Common myeloid progenitor, CD34-positive (primary cell): ENCODE measurements around the gene SUMO3.

Experiments
- CTCF ChIA-PET: fragments of 350-600 bp; sonication (Branson Sonifier 250); formaldehyde crosslinking; loops from one replicate; lab custom pipeline; 2021; ENCODE audit warnings: antibody characterized with exemption; lab: Charles Lee
- POLR2A ChIA-PET: fragments of 350-600 bp; sonication (Branson Sonifier 250); formaldehyde crosslinking; loops from one replicate; lab custom pipeline; 2021; ENCODE audit warnings: antibody characterized with exemption; lab: Charles Lee
- DNase-seq, 3 donors: peaks; one replicate each; pipeline versions ENCODE4 v3.0.0 to v3.0.0-alpha.2; 2013
- H3K27ac ChIP-seq, 2 experiments: 1 replicate in 1 of 2; 2 replicates in 1 of 2; pipeline ENCODE4 v1.7.0; 2013; ENCODE audit warnings: inconsistent platforms in 2 of 2, low read length in 2 of 2, mild to moderate bottlenecking in 2 of 2, low read depth in 1 of 2, moderate library complexity in 1 of 2; ENCODE audit not compliant: severe bottlenecking in 2 of 2, insufficient read depth in 1 of 2, poor library complexity in 1 of 2
- H3K27me3 ChIP-seq, 5 experiments: replicated peaks in 2 of 5; 1 replicate in 3 of 5; 2 replicates in 2 of 5; pipeline versions ENCODE4 v1.6.1 to v1.7.0; 2013; ENCODE audit warnings: low read length in 4 of 5, mild to moderate bottlenecking in 2 of 5, moderate library complexity in 2 of 5, inconsistent platforms in 1 of 5; ENCODE audit not compliant: insufficient read depth in 5 of 5, control insufficient read depth in 4 of 5
- H3K36me3 ChIP-seq, 4 experiments: 1 replicate in 2 of 4; 2 replicates in 2 of 4; pipeline versions ENCODE4 v1.6.1 to v1.7.0; 2013; ENCODE audit warnings: low read length in 3 of 4, control low read depth in 1 of 4, mild to moderate bottlenecking in 1 of 4; ENCODE audit not compliant: control insufficient read depth in 4 of 4, insufficient read depth in 4 of 4
- H3K4me1 ChIP-seq, 4 experiments: 1 replicate in 3 of 4; 2 replicates in 1 of 4; pipeline versions ENCODE4 v1.6.1 to v1.7.1; 2013; ENCODE audit warnings: low read length in 3 of 4, mild to moderate bottlenecking in 3 of 4, control low read depth in 1 of 4, inconsistent platforms in 1 of 4, moderate library complexity in 1 of 4; ENCODE audit not compliant: control insufficient read depth in 4 of 4, insufficient read depth in 4 of 4; ENCODE audit errors: control extremely low read depth in 1 of 4
- H3K4me3 ChIP-seq, 7 experiments: 1 replicate in 4 of 7; 2 replicates in 3 of 7; pipeline versions ENCODE4 v1.5.1 to v1.7.0; 2013; ENCODE audit warnings: mild to moderate bottlenecking in 7 of 7, low read length in 6 of 7, moderate library complexity in 6 of 7, inconsistent platforms in 2 of 7, low read depth in 2 of 7, control low read depth in 1 of 7; ENCODE audit not compliant: insufficient read depth in 4 of 7, control insufficient read depth in 1 of 7; ENCODE audit errors: extremely low read depth in 1 of 7
- H3K9me3 ChIP-seq, 5 experiments: 1 replicate in 4 of 5; 2 replicates in 1 of 5; pipeline versions ENCODE4 v1.6.1 to v1.7.1; 2013; ENCODE audit warnings: low read length in 4 of 5, mild to moderate bottlenecking in 2 of 5, inconsistent platforms in 1 of 5, low read depth in 1 of 5, moderate library complexity in 1 of 5; ENCODE audit not compliant: control insufficient read depth in 4 of 5, insufficient read depth in 2 of 5; ENCODE audit errors: control extremely low read depth in 1 of 5
- WGBS: methylation state at CpG from one replicate; pipeline ENCODE4 v1.1.5; 2013; ENCODE audit not compliant: insufficient coverage; 5-methylcytosine and 5-hydroxymethylcytosine counted together

Gene SUMO3

DNA sequence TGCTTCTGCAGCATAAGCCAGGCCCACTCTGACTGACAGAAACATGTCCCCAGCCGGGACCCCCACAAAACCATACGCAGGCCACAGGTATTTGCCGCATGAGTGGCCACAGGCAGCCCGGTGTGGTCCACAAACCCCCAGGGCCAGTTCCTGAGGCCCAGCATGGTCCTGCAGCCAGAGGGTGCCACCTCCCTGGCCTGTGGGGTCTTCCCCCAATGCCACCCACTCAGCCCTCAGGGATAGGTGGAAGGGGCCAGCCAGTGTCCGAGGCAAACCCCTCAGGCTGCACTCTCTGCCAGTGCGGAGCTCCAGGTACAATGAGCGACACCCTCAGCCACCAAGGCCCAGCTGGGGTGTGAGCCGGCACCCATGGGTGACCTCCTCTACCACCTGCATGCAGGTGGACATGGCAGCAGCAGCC, 59.7 kb downstream of the SUMO3 start:
- Histone ChIP-seq H3K4me1 (no peaks in the 10 kb centered on the region), H3K4me3 (no peak overlapping the region), H3K27ac (no peak overlapping the region), H3K36me3 (no peaks in the 10 kb centered on the region), H3K27me3 (peaks cover 0 to 2% (median 0%) of the 10 kb centered on the region in 5 experiments), H3K9me3 (peaks cover 0 to 7% (median 0%) of the 10 kb centered on the region in 5 experiments)
- WGBS = 96% methylated on average over 8 of the region's 8 CpGs
- no peak for DNase-seq
- POLR2A ChIA-PET = no interaction called here
- CTCF ChIA-PET = no interaction called here

DNA sequence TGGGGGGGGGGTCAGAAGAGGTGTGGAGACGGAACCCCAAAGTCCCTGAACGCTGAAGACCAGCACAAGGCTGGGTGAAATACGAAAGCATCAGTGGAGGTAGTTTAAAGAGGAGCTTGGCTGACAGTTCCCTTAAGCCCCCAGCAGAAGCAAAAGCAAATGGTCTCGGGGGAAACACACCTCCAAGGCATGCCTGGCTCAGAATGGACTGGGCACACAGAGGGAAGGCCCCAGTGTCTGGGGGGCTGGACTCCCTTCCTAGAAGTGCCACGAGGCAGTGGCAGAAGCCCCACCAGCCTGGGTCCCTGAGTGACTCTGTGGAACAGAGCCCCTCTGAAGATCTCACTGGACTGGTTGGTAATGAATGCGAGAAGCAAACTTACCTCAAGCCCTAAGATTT, 60.1 kb downstream of the SUMO3 start:
- Histone ChIP-seq H3K27ac (no peak overlapping the region), H3K27me3 (peaks cover 0 to 2% (median 0%) of the 10 kb centered on the region in 5 experiments), H3K9me3 (peaks cover 0 to 7% (median 0%) of the 10 kb centered on the region in 5 experiments), H3K36me3 (no peaks in the 10 kb centered on the region), H3K4me3 (no peak overlapping the region), H3K4me1 (peaks cover 0 to under 1% (median 0%) of the 10 kb centered on the region in 4 experiments)
- ChIA-PET POLR2A (no interaction called here), CTCF (no interaction called here)
- WGBS = 100% methylated on average over 5 of the region's 6 CpGs
- no peak for DNase-seq

DNA sequence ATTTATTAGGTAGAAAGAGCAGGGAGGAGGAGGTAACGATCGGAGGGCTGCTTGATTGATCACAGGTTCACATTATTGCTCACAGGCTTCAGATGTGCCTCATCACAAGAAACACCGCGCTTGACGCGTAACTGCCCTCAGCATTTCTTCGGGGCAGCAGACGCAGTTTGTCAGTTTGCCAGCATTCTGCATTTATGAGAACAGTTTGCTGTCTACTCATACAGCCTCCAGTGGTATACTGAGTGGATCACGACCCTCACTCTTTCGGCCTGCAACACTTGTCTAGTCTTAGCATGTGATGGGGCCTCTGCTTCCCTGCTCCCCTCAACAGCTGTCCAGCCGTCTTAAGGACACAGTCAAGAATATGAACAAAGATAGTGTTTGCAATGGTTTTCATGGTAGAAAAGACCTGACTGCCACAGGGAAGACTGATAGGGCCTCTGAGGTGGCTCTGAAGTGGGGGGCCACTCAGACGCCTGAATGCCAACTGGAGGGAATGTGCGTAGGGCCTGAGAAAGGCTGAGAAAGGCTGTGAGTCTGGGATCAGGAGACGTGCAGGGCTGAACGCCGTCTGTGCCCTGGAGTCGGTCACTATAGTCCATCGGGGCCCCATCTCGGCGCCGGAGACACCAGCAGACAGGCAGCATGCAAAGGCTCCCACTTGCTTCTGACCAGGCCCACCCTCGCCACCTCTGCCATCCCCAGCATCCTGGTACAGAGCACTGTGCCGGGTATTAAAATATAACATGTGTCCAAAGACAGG, 61.3 kb downstream of the SUMO3 start:
- CTCF ChIA-PET = no interaction called here
- WGBS = 98% methylated on average over 22 of the region's 23 CpGs
- POLR2A ChIA-PET = no interaction called here
- Histone ChIP-seq H3K4me3 (no peak overlapping the region), H3K9me3 (peaks cover 0 to 7% (median 0%) of the 10 kb centered on the region in 5 experiments), H3K27ac (no peak overlapping the region), H3K27me3 (peaks cover 0 to 2% (median 0%) of the 10 kb centered on the region in 5 experiments), H3K36me3 (no peaks in the 10 kb centered on the region), H3K4me1 (peaks cover 0 to 3% (median 0%) of the 10 kb centered on the region in 4 experiments)
- no peak for DNase-seq
